ENCODE measurements around the gene WNT5A. TPM values are rescaled to one million over a fixed set of nuclear protein-coding genes. Genes with fewer than 3 reads are reported as not detected.

The WNT5A gene
- total RNA-seq, 1 donor from 2014 or later: 27.2 TPM

DNA sequence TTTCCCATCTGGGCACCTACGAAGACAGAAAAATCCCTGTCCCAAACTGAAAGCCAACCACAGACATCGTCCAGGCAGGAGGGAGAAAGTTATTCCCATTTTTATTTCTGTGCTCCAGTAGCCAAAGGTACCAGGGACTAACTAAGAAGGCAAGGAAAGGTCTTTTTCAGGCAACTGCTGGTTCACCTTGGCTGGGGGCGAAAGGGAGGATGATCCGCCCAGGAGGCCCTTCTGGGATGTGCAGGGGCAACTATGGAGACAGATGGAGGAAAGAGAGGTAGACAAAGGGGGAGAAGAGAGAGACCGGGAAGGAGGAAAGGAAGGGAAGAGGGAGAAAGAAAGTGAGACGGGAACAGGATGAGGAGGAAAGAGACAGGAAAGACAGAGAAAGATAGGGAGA is 13.3 kb downstream of the WNT5A start:
- DNase-seq: no peak
- peaks cover 6% of the 10 kb centered on the region for H3K27me3 ChIP-seq (ENCODE audit: low read depth)
- peaks cover 4% of the 10 kb centered on the region for H3K36me3 ChIP-seq
- no peaks in the 10 kb centered on the region for H3K9me3 ChIP-seq
- ATAC-seq: no peak
- TF ChIP-seq, protein P1, sequence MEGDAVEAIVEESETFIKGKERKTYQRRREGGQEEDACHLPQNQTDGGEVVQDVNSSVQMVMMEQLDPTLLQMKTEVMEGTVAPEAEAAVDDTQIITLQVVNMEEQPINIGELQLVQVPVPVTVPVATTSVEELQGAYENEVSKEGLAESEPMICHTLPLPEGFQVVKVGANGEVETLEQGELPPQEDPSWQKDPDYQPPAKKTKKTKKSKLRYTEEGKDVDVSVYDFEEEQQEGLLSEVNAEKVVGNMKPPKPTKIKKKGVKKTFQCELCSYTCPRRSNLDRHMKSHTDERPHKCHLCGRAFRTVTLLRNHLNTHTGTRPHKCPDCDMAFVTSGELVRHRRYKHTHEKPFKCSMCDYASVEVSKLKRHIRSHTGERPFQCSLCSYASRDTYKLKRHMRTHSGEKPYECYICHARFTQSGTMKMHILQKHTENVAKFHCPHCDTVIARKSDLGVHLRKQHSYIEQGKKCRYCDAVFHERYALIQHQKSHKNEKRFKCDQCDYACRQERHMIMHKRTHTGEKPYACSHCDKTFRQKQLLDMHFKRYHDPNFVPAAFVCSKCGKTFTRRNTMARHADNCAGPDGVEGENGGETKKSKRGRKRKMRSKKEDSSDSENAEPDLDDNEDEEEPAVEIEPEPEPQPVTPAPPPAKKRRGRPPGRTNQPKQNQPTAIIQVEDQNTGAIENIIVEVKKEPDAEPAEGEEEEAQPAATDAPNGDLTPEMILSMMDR (IDR thresholded peaks at IDR 0.05): no peak
- H3K4me3 ChIP-seq: no peak overlapping the region
- no peaks in the 10 kb centered on the region for H3K4me1 ChIP-seq
- H3K27ac ChIP-seq: no peak overlapping the region
- intact Hi-C loops (cut with DNase I): no loop called here

DNA sequence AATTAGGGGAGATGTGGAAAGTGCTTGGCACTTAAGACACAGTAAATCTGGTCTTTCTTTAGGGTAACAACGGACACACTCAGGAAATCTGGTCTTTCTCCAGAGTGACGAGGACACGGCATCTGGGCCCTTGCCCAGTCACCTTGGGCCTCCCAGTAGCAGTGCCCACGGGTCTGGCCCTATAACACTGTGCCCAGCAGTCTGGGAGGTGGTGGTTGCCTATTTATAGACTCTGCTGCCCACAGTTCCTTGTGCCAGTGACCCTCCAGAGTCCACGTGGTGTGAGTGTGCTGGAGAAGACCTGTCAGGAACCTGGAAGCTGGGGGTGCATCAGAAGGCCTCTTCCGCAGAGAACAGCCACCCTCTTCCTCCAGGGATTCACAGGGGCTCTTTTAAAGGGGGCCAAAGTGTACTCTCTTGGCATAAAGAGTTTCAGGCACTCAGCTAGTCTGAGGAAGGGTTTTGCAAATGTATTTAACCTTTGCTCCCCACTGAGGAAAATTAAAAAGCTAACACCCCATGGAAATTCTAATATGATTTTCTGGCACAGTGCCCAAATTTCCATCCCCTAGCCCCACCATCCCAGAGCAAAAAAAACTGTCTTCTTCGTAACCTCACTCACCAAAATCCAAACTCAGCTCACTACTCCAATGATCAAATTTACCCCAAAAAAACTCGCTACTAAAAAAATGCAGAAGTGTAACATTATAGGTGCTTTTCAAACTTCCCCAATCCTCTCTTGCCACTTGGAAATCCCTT is 15.4 kb downstream of the WNT5A start:
- TF ChIP-seq, protein P1 (IDR thresholded peaks at IDR 0.05): no peak
- peaks cover 9% of the 10 kb centered on the region for H3K36me3 ChIP-seq
- DNase-seq (no peak), ATAC-seq (peak in 1 of 2 donors; percentile 23)
- H3K27ac ChIP-seq: no peak overlapping the region
- H3K4me1 ChIP-seq: no peaks in the 10 kb centered on the region
- intact Hi-C loops (cut with DNase I): no loop called here
- no peak overlapping the region for H3K4me3 ChIP-seq
- H3K9me3 ChIP-seq: no peaks in the 10 kb centered on the region
- no peaks in the 10 kb centered on the region for H3K27me3 ChIP-seq (ENCODE audit: low read depth)

- DNase-seq (no peak), ATAC-seq (no peak)
- Histone ChIP-seq H3K4me1 (no peaks in the 10 kb centered on the region), H3K4me3 (no peak overlapping the region), H3K27ac (no peak overlapping the region), H3K27me3 (ENCODE audit: low read depth) (no peaks in the 10 kb centered on the region), H3K9me3 (no peaks in the 10 kb centered on the region), H3K36me3 (peaks cover 9% of the 10 kb centered on the region)
- TF ChIP-seq, protein P1 (IDR thresholded peaks at IDR 0.05): no peak
- intact Hi-C loops (cut with DNase I): no loop called here
These were observed 16.0 kb downstream of the WNT5A start for GRCh38 chr3:55471084-55471483.

GRCh38 chr3:55469957-55470526 is 17.1 kb downstream of the WNT5A start:
- Histone ChIP-seq H3K36me3 (peaks cover 9% of the 10 kb centered on the region), H3K4me1 (no peaks in the 10 kb centered on the region), H3K4me3 (no peak overlapping the region), H3K9me3 (no peaks in the 10 kb centered on the region), H3K27me3 (ENCODE audit: low read depth) (no peaks in the 10 kb centered on the region), H3K27ac (no peak overlapping the region)
- no peak for ATAC-seq
- TF ChIP-seq, protein P1 (IDR thresholded peaks at IDR 0.05): no peak
- no peak for DNase-seq
- intact Hi-C loops (cut with DNase I): no loop called here

DNA sequence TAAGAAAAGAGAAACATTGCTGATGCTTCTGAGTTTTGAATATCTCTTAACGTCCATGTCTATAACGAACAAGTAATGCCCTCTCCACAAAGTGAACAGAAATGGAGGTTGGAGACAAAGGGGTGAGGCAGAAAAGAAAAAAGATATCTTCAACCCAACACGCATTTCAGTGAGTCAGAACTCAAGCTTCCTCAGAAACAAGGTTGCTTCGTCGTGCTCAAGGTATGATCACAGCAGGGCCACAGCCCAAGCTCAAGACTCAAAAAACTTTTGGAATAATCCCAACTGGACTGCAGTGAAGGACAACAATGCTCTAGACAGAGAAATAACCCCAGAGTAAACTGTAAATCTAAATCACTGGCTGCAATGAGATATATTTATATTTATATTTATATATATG is 18.9 kb downstream of the WNT5A start:
- Histone ChIP-seq H3K4me1 (no peaks in the 10 kb centered on the region), H3K36me3 (peaks cover 9% of the 10 kb centered on the region), H3K9me3 (no peaks in the 10 kb centered on the region), H3K4me3 (no peak overlapping the region), H3K27me3 (ENCODE audit: low read depth) (no peaks in the 10 kb centered on the region), H3K27ac (no peak overlapping the region)
- intact Hi-C loops (cut with DNase I): no loop called here
- TF ChIP-seq, protein P1 (IDR thresholded peaks at IDR 0.05): no peak
- DNase-seq: no peak
- no peak for ATAC-seq

All from lower lobe of right lung (tissue), 2 donors.